Fibroblast of villous mesenchyme (primary cell): ENCODE results near the gene FBXL19. TPM values are rescaled to one million over a fixed set of nuclear protein-coding genes. Genes with fewer than 3 reads are reported as not detected.
"Not testable (repeated sequence)": the region's sequence is repeated elsewhere in the genome, so short reads cannot be mapped to it uniquely, and the experiment has no call there.

ENCODE experiments used
- DNase-seq: peaks from one replicate; pipeline ENCODE4 v3.0.0-alpha.2; 2010; ENCODE audit warnings: low read depth
- H3K4me3 ChIP-seq: 2 replicates; pipeline ENCODE4 v1.5.1; 2011; ENCODE audit warnings: low read depth, mild to moderate bottlenecking, low read length
- total RNA-seq: library from RNA; depleted of rRNA; stranded (reverse); fragments of >200 nt; gene quantifications from 2 replicates; pipeline ENCODE4 v1.2.3, GENCODE V29; 2012
- TF ChIP-seq, protein P1 (sequence below): IDR thresholded peaks from 2 replicates; pipeline ENCODE4 v1.5.1; 2012; ENCODE audit warnings: low read depth, mild to moderate bottlenecking, low read length; ENCODE audit not compliant: insufficient read depth

FBXL19 gene
- total RNA-seq, 1 donor = 26.8 TPM

DNA sequence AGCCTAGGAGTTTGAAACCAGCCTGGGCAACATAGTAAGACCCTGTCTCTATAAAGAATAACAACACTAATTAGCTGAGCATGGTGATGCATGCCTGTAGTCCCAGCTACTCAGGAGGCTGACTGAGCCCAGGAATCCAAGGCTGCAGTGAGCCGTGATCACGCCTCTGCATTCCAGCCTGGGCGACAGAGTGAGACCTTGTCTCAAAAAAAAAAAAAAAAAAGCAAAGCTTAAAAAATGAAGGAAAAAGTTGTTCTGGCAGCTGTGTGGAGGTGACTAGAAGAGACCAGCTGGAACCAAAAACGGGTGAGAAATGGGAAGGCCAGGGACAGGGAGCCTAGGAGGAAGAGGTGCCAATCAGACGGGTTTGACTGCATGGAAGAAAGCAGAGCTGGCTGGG is 33.7 kb upstream of the FBXL19 start:
- TF ChIP-seq, protein P1, sequence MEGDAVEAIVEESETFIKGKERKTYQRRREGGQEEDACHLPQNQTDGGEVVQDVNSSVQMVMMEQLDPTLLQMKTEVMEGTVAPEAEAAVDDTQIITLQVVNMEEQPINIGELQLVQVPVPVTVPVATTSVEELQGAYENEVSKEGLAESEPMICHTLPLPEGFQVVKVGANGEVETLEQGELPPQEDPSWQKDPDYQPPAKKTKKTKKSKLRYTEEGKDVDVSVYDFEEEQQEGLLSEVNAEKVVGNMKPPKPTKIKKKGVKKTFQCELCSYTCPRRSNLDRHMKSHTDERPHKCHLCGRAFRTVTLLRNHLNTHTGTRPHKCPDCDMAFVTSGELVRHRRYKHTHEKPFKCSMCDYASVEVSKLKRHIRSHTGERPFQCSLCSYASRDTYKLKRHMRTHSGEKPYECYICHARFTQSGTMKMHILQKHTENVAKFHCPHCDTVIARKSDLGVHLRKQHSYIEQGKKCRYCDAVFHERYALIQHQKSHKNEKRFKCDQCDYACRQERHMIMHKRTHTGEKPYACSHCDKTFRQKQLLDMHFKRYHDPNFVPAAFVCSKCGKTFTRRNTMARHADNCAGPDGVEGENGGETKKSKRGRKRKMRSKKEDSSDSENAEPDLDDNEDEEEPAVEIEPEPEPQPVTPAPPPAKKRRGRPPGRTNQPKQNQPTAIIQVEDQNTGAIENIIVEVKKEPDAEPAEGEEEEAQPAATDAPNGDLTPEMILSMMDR = no peak
- no peak for DNase-seq

DNA sequence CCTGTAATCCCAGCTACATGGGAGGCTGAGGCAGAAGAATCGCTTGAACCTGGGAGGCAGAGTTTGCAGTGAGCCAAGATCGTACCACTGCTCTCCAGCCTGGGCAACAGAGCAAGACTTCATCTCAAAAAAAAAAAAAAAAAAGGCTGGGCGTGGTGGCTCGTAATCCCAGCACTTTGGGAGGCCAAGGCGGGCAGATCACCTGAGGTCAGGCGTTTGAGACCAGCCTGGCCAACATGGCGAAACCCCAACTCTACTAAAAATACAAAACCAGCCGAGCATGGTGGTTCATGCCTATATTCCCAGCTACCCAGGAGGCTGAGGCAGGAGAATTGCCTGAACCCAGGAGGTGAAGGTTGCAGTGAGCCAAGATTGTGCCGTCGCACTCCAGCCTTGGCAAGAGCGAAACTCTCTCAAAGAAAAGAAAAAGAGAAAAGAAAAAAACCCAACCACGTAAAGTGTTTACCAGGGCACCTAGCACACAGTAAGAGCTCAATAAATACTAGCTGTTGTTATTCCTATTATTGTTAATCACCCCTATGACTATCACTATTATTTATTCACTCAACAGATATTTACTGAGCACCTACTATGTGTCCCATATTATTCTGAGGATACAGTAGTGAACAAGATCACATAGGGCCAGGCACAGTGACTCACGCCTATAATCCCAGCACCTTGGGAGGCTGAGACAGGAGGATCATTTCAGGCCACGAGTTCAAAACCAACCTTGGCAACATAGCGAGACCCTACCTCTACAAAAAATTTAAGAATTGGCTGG is 32.1 kb upstream of the FBXL19 start:
- DNase-seq, H3K4me3 ChIP-seq: not testable (repeated sequence)

More for the DNA sequence above, 33.7 kb upstream of the FBXL19 start:
- no peak overlapping the region for H3K4me3 ChIP-seq

DNA sequence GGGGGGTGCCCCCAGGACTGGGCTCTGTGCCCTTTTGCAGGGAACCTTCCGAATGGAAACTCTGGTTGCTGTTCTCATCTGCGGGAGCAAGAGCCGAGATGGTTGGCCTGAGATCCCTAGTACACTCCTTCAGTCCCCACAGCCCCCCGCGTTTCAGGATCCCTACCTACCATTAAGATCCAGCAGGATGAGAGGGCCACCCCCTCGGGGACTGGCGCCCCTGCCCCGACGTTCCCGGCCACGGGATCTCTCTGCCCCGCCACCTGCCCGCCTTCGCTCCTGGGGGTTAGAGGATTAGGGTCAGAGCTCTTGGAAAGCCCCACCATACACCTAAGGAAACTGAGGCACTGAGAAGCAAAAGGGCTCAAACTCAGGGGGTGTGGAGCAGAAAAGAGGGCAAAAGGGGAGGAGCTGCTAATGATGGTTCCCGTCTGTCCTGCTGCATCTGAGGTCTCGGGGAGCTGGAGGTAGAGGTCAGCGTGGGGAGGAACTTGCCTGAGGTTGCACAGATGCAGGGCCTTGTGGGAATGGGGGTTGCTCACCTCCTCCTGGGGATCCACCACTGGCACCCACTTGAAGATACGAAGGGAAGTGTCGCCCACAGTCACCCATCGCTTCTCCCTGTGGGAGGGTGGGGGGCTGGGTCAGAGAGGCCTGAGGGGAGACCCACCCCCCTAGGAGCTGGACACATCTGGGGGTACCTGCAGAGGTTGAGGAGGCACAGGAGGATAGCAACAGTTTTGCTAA is 30.5 kb upstream of the FBXL19 start:
- no peak for DNase-seq
- TF ChIP-seq, protein P1 = no peak
- peak overlapping the region; percentile 84 for H3K4me3 ChIP-seq

DNA sequence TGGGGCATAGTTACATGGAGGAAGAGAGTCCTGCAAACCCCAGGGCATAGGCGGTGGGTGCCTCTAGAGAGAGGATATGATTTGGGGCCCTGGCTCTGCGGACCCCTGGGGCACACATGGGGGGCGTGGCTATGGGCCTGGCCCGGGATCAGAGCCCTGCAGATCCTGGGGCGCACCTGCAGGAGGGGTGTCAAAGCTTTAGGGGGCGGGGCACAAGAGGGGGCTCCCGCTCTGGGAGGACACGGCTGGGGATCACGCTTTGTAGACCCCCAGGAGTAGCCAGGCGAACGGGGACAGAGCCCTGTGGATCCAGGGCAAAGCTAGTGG is 30.0 kb upstream of the FBXL19 start:
- no peak for DNase-seq
- H3K4me3 ChIP-seq = peak overlapping the region; percentile 84
- TF ChIP-seq, protein P1 = no peak

DNA sequence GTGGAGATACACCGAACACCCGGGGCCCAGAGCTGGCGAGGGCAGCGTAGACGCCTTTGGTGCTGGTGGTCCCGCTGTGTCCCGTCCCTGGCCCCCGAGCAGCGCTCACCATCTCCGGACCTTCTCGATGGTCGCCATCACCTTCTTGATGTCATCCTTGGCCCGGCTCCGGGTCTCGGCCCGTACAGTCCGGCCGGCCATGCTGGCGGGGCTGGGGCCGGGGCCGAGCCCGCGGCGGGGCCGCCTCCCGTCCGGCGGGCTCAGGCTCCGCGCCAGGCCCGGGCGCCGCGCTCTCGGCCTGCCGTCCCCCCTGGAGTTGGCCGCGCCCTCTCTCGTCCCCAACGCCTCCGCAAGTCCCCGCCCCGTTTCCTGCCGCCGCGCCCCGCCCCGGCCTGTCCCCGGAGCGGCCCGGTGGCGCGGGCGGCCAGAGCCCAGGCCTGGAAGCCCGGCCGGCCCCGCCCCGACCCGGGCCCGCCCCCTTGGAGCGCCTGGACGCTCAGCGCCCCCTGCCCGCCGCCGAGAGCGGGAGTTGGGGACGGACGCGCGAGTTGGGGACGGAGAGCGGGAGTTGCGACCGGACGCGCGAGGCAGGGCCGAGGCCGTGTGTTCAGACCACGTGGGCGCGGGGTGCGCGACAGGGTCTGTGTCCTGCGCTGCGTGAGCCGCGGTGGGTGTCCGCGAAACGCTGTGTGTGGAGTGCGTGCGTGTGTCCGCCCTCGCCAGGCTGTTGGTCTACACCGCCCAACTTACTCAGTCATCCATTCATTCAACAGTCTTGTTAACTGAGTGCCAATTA is 29.4 kb upstream of the FBXL19 start, which contains the start of gene BCL7C:
Gene BCL7C (minus strand): TSS at position 334 of the 796 bp plus-strand sequence. CDS start 133 bp downstream, at position 201.
- TF ChIP-seq, protein P1 = peak; percentile 40
- DNase-seq = peak; percentile 92
- H3K4me3 ChIP-seq = peak within 1 kb of the TSS; percentile 84

DNA sequence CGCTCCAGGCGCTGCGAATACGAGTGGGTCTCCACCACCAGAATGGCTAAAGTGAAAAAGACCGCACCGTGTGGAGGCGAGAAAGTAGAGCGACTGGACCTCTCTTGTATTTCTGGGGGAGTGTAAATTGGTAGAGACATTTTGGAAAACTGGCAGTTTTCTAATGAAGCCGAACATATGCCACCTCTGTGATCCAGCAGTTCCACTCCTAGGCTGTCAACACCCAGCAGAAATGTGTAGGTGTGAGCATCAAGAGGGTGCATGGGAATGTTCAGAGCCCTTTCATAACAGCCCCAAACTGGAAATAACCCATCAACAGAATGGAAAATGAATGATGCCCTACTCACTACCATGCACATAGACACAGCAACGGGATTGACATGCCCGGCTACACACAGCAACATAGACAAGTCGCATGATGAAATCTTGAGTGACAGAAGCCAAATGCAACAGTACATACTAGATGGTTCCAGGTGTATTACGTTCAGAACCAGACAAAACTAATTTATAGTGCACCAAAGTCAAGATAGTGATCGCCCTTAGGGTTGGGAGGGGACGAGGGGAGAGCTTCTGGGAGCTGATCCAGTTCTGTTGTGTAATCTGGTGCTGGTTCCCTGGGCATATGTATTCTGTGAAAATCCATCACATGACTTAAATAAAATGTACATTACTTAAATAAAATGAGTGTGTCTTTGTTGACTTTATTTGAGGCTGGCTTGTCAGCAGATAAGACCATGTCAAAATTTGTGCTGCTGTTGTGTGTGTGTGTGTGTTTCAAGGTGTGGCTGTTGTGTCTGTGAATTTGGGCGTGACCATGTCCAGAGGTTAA is 28.6 kb upstream of the FBXL19 start:
- TF ChIP-seq, protein P1 = no peak
- DNase-seq = peak; percentile 19

More for the DNA sequence above, 28.6 kb upstream of the FBXL19 start:
- H3K4me3 ChIP-seq = peak overlapping the region; percentile 54
